Small intestine (tissue), 7 donors: Measurements from ENCODE around the gene MOB3B. TPM values are rescaled to one million over a fixed set of nuclear protein-coding genes. Genes with fewer than 3 reads are reported as not detected.
A peak's percentile ranks its signal among the peaks of the same experiment; 100 is the strongest.

Source experiments
- DNase-seq, 2 donors: peaks; one replicate each; pipeline versions ENCODE4 v3.0.0 to v3.0.0-alpha.2; 2013
- FAIRE-seq: peaks from 2 replicates; lab custom pipeline; 2012; peaks lifted over from hg19 to GRCh38; lab: Jason Lieb, UNC
- H3K27ac ChIP-seq, 3 donors: one replicate each; pipeline ENCODE4 v1.5.1; 2013; ENCODE audit warnings: low read length in 2 of 3, mild to moderate bottlenecking in 2 of 3, control low read depth in 1 of 3, inconsistent platforms in 1 of 3, low read depth in 1 of 3, moderate library complexity in 1 of 3
- H3K27me3 ChIP-seq, 3 donors: one replicate each; pipeline ENCODE4 v1.6.1; 2013; ENCODE audit warnings: low read length in 3 of 3, inconsistent platforms in 1 of 3; ENCODE audit not compliant: control insufficient read depth in 3 of 3, insufficient read depth in 3 of 3
- H3K36me3 ChIP-seq, 3 donors: one replicate each; pipeline ENCODE4 v1.6.1; 2013; ENCODE audit warnings: low read length in 3 of 3, inconsistent platforms in 1 of 3, low read depth in 1 of 3, mild to moderate bottlenecking in 1 of 3, moderate library complexity in 1 of 3; ENCODE audit not compliant: control insufficient read depth in 3 of 3, insufficient read depth in 2 of 3
- H3K4me1 ChIP-seq, 3 donors: one replicate each; pipeline ENCODE4 v1.6.1; 2013; ENCODE audit warnings: low read length in 2 of 3, inconsistent platforms in 1 of 3, low read depth in 1 of 3, mild to moderate bottlenecking in 1 of 3, moderate library complexity in 1 of 3; ENCODE audit not compliant: control insufficient read depth in 3 of 3, insufficient read depth in 2 of 3
- H3K4me3 ChIP-seq, 3 donors: one replicate each; pipeline ENCODE4 v1.5.1; 2013; ENCODE audit warnings: low read length in 3 of 3, control low read depth in 1 of 3, inconsistent platforms in 1 of 3, low read depth in 1 of 3, mild to moderate bottlenecking in 1 of 3, moderate library complexity in 1 of 3
- H3K9me3 ChIP-seq, 2 donors: one replicate each; pipeline ENCODE4 v1.6.1; 2013; ENCODE audit warnings: low read depth in 1 of 2, low read length in 1 of 2; ENCODE audit not compliant: control insufficient read depth in 2 of 2, insufficient read depth in 1 of 2
- WGBS, 3 donors: extraction: QIAGEN DNeasy Blood & Tissue Kit; methylation state at CpG; one replicate each; pipeline ENCODE4 v1.1.7; 2013; 5-methylcytosine and 5-hydroxymethylcytosine counted together
- polyA plus RNA-seq, 4 donors: library from polyadenylated mRNA; stranded (reverse) in 3 of 4; unstranded in 1 of 4; fragments of 200-250 nt in 3 of 4; fragments of 120-200 nt in 1 of 4; gene quantifications; one replicate each; pipeline versions ENCODE4 v1.2.1 to v1.2.3, GENCODE V29; 2013
- donor health status: healthy with polysubstance abuse.
- donor health status: control.
- donor health status: control.
- donor health status: Bipolar disorder and iron deficiency.
- donor health status: healthy.

The MOB3B gene
- polyA plus RNA-seq, 4 donors, result 16.9 to 34.9 (median 19.7) TPM

GRCh38 chr9:27398982-27399653, 130.5 kb downstream of the MOB3B start:
- WGBS, 3 donors, result 89 to 97% (median 94%) methylated on average over 3 of the region's 3 CpGs
- Histone ChIP-seq H3K27ac (no peak overlapping the region), H3K4me3 (no peak overlapping the region), H3K36me3 (peaks cover 0 to 10% (median 0%) of the 10 kb centered on the region in 3 donors), H3K9me3 (peaks cover 0 to 2% of the 10 kb centered on the region in 2 donors), H3K27me3 (no peaks in the 10 kb centered on the region), H3K4me1 (peaks cover 5 to 54% (median 9%) of the 10 kb centered on the region in 3 donors)
- FAIRE-seq, result no peak
- no peak for DNase-seq

GRCh38 chr9:27396495-27396894, 133.1 kb downstream of the MOB3B start:
- H3K9me3 ChIP-seq, result peaks cover 0 to 2% of the 10 kb centered on the region in 2 donors
- DNase-seq, result no peak
- 95 to 98% (median 96%) methylated on average over 2 of the region's 2 CpGs for WGBS, 3 donors
- FAIRE-seq, result no peak
- H3K4me3 ChIP-seq, result no peak overlapping the region
- H3K27me3 ChIP-seq, result no peaks in the 10 kb centered on the region
- peaks cover 0 to 10% (median 0%) of the 10 kb centered on the region in 3 donors for H3K36me3 ChIP-seq
- peaks cover 11 to 61% (median 14%) of the 10 kb centered on the region in 3 donors for H3K4me1 ChIP-seq
- no peak overlapping the region for H3K27ac ChIP-seq

- 29 to 59% (median 57%) methylated on average over 4 of the region's 4 CpGs for WGBS, 3 donors
- Histone ChIP-seq H3K4me3 (no peak overlapping the region), H3K9me3 (peaks cover 0 to 2% of the 10 kb centered on the region in 2 donors), H3K27ac (peak overlapping the region in 1 of 3 donors; percentile 29), H3K27me3 (no peaks in the 10 kb centered on the region), H3K4me1 (peaks cover 8 to 51% (median 14%) of the 10 kb centered on the region in 3 donors), H3K36me3 (peaks cover 0 to 3% (median 0%) of the 10 kb centered on the region in 3 donors)
- DNase-seq (no peak), FAIRE-seq (no peak)
Measured at GRCh38 chr9:27395484-27395921, 134.1 kb downstream of the MOB3B start.

- Histone ChIP-seq H3K9me3 (peaks cover 0 to 2% of the 10 kb centered on the region in 2 donors), H3K36me3 (peaks cover 0 to 3% (median 0%) of the 10 kb centered on the region in 3 donors), H3K4me1 (peaks cover 5 to 46% (median 12%) of the 10 kb centered on the region in 3 donors), H3K27ac (peak overlapping the region in 1 of 3 donors; percentile 79), H3K27me3 (no peaks in the 10 kb centered on the region), H3K4me3 (no peak overlapping the region)
- DNase-seq, result no peak
- no peak for FAIRE-seq
- 12 to 54% (median 40%) methylated on average over 3 of the region's 3 CpGs for WGBS, 3 donors
Measured at GRCh38 chr9:27394826-27395201, 134.8 kb downstream of the MOB3B start.

DNA sequence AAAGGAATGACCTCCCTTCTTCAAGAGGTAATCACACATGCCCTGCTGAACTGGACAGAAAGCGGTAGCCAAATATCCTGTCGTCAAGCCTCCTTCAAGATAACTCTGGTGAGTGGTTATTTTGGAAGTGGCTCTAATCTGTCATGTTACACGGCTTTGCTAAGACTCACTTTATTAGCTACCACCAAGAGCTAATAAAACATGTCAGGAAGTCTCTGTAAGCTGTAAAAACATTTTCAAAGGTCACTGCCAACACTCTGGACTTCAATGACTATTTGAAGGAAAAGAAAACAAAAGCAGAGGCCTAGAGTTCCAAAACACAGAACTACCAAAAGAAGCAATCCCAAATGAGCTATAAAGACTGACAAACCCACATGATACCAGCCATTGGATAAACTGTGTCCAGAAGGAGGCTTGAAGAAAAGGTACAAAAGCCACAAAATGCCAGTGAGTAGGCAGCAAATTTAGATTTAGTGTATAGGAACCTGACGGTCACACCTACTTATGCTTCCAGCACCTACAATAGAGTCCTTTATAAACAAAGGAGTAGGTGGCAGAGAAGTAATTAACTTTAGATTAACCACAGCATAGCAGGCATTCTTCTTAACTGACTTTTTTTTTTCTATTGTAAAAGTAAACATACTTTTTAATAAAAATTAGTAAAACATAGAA, 135.3 kb downstream of the MOB3B start:
- 12 to 40% (median 27%) methylated on average over 4 of the region's 4 CpGs for WGBS, 3 donors
- peaks cover 0 to 2% of the 10 kb centered on the region in 2 donors for H3K9me3 ChIP-seq
- no peaks in the 10 kb centered on the region for H3K27me3 ChIP-seq
- DNase-seq (peak; percentile 70 to 71), FAIRE-seq (no peak)
- H3K36me3 ChIP-seq, result peaks cover 0 to 4% (median 0%) of the 10 kb centered on the region in 3 donors
- peaks cover 5 to 41% (median 12%) of the 10 kb centered on the region in 3 donors for H3K4me1 ChIP-seq
- peak overlapping the region in 2 of 3 donors; percentile 35 to 79 for H3K27ac ChIP-seq
- no peak overlapping the region for H3K4me3 ChIP-seq

DNA sequence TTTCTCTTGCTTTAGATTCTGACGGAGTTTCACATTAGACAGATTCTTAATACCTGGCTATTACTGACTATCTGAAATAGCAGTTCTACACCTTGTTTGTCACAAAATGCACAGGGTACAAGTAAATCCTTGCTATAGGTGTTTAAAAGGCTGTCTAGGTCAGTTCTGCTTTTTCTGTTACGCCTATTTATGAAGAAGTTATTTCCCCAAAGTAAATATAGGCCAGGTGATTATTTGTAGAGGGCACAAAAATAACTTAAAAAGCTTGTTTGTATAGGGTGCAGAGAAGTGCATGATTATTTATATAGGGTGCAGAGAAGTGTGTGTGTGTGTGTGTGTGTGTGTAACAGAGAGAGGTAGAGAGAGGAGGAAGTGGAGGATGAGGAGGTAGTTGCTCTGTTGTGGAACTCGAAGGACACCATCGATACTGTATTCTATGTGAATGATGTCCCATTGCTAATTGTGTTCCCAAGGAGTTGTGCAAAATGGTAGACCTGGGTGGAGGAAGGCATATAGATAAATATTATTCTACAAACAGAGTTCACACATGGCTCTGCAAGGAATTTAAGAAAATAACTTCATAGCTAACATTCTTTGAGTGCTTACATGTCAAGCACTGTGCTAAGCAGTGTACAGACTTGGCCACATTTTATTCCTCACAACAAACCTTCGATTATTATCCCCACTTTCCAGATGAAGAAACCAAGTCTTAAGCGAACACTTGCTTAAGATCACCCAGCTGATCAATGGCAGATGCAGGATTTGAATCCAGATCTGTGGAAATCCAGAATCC, 136.4 kb downstream of the MOB3B start:
- peaks cover 5 to 45% (median 12%) of the 10 kb centered on the region in 3 donors for H3K4me1 ChIP-seq
- peaks cover 0 to 3% (median 0%) of the 10 kb centered on the region in 3 donors for H3K36me3 ChIP-seq
- peak overlapping the region in 2 of 3 donors; percentile 42 to 79 for H3K27ac ChIP-seq
- DNase-seq, result no peak
- no peaks in the 10 kb centered on the region for H3K27me3 ChIP-seq
- H3K9me3 ChIP-seq, result peaks cover 0 to 2% of the 10 kb centered on the region in 2 donors
- H3K4me3 ChIP-seq, result no peak overlapping the region
- no peak for FAIRE-seq
- 87 to 91% (median 87%) methylated on average over 6 of the region's 6 CpGs for WGBS, 3 donors

DNA sequence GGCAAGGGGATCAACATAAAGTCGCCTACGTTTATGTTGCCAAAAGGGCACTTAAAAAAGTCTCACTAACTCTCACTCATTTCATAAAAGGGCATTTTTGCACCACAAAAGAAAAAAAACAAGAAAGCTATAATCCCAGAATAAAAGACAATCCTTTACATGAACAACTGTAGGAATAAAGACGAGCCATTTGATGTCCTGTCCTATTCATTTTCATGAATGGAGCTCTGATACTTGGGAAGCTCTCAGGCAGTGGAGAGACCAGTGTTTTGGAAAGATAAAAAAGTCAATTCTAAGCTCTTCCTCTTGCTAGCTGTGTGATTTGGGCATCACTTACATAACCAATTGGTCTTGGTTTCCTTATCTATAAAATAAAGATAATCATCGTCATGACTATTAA, 137.2 kb downstream of the MOB3B start:
- peak overlapping the region in 1 of 3 donors; percentile 79 for H3K27ac ChIP-seq
- H3K36me3 ChIP-seq, result peaks cover 0 to 3% (median 0%) of the 10 kb centered on the region in 3 donors
- peaks cover 6 to 52% (median 19%) of the 10 kb centered on the region in 3 donors for H3K4me1 ChIP-seq
- WGBS, 3 donors, result 78 to 91% (median 82%) methylated on average over 4 of the region's 4 CpGs
- FAIRE-seq (no peak), DNase-seq (no peak)
- peaks cover 0 to 2% of the 10 kb centered on the region in 2 donors for H3K9me3 ChIP-seq
- H3K4me3 ChIP-seq, result no peak overlapping the region
- H3K27me3 ChIP-seq, result no peaks in the 10 kb centered on the region
